ENCODE measurements around the gene PJVK. TPM values are rescaled to one million over a fixed set of nuclear protein-coding genes. Genes with fewer than 3 reads are reported as not detected.

The PJVK gene
- total and polyA plus RNA-seq, 2 of the 13 experiments (the other 11 are each of a cell fraction or from before 2014, with no cell fraction given) = 1.2 to 2.6 TPM

DNA sequence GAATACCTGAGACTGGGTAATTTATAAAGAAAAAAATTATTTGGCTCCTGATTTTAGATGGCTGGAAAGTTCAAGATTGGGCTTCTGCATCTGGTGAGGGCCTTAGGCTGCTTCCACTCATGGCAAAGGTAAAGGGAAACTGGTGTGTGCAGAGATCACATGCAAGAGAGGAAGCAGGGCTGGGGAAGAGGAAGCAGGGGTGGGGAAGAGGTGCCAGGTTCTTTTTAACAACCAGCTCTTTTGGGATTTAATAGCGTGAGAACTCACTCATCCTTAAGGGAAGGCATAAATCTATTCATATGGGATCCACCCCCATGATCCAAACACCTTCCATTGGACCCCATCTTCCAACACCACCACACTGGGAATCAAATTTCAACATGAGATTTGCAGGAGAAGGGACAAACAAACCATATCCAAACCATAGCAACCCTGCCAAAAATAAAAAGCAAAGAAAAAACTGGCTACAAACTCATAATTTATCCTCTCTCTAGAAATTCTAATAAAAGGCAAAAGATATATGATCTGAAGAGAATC is 30.6 kb upstream of the PJVK start:
- no peaks in the 10 kb centered on the region for H4K20me1 ChIP-seq (ENCODE audit: insufficient read depth, low read length)
- no peaks in the 10 kb centered on the region for H3K36me3 ChIP-seq (replicated peaks in 1 of 2; ENCODE audit: control insufficient read depth in 1 of 2, insufficient read depth in 2 of 2, low read length in 2 of 2)
- ChIA-PET CTCF (ENCODE audit: low intra/inter-chr PET ratio, low total read pairs) (no interaction called here), POLR2A (no interaction called here)
- no peaks in the 10 kb centered on the region for H3K27me3 ChIP-seq (ENCODE audit: control insufficient read depth in 1 of 2, insufficient read depth in 2 of 2, low read length in 2 of 2)
- H3K4me1 ChIP-seq (ENCODE audit: insufficient read depth, low read length) = no peaks in the 10 kb centered on the region
- in situ Hi-C loops (cut with HindIII; ENCODE audit: extremely low pct_ligation_motif_present, low pct_unique_long_range_greater_than_20kb) (no loop called here), intact Hi-C loops (cut with micrococcal nuclease; ENCODE audit: unreplicated experiment) (no loop called here)
- H3K4me2 ChIP-seq (ENCODE audit: low read depth, low read length) = no peak overlapping the region
- WGBS (ENCODE audit: low lambda C conversion rate) = 63% methylated on average over 1 of the region's 1 CpG
- H3K79me2 ChIP-seq (ENCODE audit: insufficient read depth, low read length) = no peaks in the 10 kb centered on the region
- no peak overlapping the region for H3K9ac ChIP-seq (ENCODE audit: insufficient read depth, low read depth, low read length)
- peaks cover 6% of the 10 kb centered on the region; the same call in 1 of the 2 replicates for H3K9me3 ChIP-seq (ENCODE audit: low read length)
- ATAC-seq (no peak), DNase-seq (ENCODE audit: low spot score) (no peak), FAIRE-seq (no peak)
- no peak overlapping the region for H2AFZ ChIP-seq (ENCODE audit: low read length)
- TF ChIP-seq TEAD2 (CRISPR knock-in tag; IDR thresholded peaks at IDR 0.05) (no peak), U2AF1 (optimal IDR thresholded peaks at IDR 0.05; ENCODE audit: low read depth, low read length) (no peak), ZC3H4 (CRISPR knock-in tag; IDR thresholded peaks at IDR 0.05; ENCODE audit: borderline replicate concordance) (no peak), SSRP1 (CRISPR knock-in tag; IDR thresholded peaks at IDR 0.05) (no peak), RFX3 (CRISPR knock-in tag; IDR thresholded peaks at IDR 0.05) (no peak), ZNF382 (CRISPR knock-in tag; IDR thresholded peaks at IDR 0.05; ENCODE audit: borderline replicate concordance) (no peak), RORA (CRISPR knock-in tag; IDR thresholded peaks at IDR 0.05) (no peak), ZNF251 (CRISPR knock-in tag; IDR thresholded peaks at IDR 0.05) (no peak), ZSCAN30 (CRISPR knock-in tag; IDR thresholded peaks at IDR 0.05) (no peak), SPEN (CRISPR knock-in tag; IDR thresholded peaks at IDR 0.05; ENCODE audit: low read depth) (no peak), ZNF451 (CRISPR knock-in tag; IDR thresholded peaks at IDR 0.05) (no peak), FOXM1 (CRISPR knock-in tag; IDR thresholded peaks at IDR 0.05) (no peak), HDAC2 (CRISPR knock-in tag; IDR thresholded peaks at IDR 0.05) (no peak), ZNF615 (CRISPR knock-in tag; IDR thresholded peaks at IDR 0.05; ENCODE audit: borderline replicate concordance) (no peak), MBNL3 (CRISPR knock-in tag; conservative IDR thresholded peaks at IDR 0.05) (no peak), FOXA1 (IDR thresholded peaks at IDR 0.05) (no peak), FOXA1 (CRISPR knock-in tag; IDR thresholded peaks at IDR 0.05) (no peak)
- TF ChIP-seq, protein P1, sequence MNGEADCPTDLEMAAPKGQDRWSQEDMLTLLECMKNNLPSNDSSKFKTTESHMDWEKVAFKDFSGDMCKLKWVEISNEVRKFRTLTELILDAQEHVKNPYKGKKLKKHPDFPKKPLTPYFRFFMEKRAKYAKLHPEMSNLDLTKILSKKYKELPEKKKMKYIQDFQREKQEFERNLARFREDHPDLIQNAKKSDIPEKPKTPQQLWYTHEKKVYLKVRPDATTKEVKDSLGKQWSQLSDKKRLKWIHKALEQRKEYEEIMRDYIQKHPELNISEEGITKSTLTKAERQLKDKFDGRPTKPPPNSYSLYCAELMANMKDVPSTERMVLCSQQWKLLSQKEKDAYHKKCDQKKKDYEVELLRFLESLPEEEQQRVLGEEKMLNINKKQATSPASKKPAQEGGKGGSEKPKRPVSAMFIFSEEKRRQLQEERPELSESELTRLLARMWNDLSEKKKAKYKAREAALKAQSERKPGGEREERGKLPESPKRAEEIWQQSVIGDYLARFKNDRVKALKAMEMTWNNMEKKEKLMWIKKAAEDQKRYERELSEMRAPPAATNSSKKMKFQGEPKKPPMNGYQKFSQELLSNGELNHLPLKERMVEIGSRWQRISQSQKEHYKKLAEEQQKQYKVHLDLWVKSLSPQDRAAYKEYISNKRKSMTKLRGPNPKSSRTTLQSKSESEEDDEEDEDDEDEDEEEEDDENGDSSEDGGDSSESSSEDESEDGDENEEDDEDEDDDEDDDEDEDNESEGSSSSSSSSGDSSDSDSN (CRISPR knock-in tag; IDR thresholded peaks at IDR 0.05) = no peak
- TF ChIP-seq, protein P2, sequence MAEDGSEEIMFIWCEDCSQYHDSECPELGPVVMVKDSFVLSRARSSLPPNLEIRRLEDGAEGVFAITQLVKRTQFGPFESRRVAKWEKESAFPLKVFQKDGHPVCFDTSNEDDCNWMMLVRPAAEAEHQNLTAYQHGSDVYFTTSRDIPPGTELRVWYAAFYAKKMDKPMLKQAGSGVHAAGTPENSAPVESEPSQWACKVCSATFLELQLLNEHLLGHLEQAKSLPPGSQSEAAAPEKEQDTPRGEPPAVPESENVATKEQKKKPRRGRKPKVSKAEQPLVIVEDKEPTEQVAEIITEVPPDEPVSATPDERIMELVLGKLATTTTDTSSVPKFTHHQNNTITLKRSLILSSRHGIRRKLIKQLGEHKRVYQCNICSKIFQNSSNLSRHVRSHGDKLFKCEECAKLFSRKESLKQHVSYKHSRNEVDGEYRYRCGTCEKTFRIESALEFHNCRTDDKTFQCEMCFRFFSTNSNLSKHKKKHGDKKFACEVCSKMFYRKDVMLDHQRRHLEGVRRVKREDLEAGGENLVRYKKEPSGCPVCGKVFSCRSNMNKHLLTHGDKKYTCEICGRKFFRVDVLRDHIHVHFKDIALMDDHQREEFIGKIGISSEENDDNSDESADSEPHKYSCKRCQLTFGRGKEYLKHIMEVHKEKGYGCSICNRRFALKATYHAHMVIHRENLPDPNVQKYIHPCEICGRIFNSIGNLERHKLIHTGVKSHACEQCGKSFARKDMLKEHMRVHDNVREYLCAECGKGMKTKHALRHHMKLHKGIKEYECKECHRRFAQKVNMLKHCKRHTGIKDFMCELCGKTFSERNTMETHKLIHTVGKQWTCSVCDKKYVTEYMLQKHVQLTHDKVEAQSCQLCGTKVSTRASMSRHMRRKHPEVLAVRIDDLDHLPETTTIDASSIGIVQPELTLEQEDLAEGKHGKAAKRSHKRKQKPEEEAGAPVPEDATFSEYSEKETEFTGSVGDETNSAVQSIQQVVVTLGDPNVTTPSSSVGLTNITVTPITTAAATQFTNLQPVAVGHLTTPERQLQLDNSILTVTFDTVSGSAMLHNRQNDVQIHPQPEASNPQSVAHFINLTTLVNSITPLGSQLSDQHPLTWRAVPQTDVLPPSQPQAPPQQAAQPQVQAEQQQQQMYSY (CRISPR knock-in tag; IDR thresholded peaks at IDR 0.05) = no peak
- TF ChIP-seq, protein P3, sequence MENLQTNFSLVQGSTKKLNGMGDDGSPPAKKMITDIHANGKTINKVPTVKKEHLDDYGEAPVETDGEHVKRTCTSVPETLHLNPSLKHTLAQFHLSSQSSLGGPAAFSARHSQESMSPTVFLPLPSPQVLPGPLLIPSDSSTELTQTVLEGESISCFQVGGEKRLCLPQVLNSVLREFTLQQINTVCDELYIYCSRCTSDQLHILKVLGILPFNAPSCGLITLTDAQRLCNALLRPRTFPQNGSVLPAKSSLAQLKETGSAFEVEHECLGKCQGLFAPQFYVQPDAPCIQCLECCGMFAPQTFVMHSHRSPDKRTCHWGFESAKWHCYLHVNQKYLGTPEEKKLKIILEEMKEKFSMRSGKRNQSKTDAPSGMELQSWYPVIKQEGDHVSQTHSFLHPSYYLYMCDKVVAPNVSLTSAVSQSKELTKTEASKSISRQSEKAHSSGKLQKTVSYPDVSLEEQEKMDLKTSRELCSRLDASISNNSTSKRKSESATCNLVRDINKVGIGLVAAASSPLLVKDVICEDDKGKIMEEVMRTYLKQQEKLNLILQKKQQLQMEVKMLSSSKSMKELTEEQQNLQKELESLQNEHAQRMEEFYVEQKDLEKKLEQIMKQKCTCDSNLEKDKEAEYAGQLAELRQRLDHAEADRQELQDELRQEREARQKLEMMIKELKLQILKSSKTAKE (CRISPR knock-in tag; IDR thresholded peaks at IDR 0.05; ENCODE audit: borderline replicate concordance) = no peak
- H3K4me3 ChIP-seq (replicated peaks in 1 of 3; ENCODE audit: insufficient read depth in 1 of 3, low read depth in 2 of 3, low read length in 3 of 3) = no peak overlapping the region
- BruUV-seq (replicated peaks) = no TSS peak
- no peak overlapping the region for H3K27ac ChIP-seq (ENCODE audit: extremely low read length, insufficient read depth, low read length)
